ENCODE measurements around the gene BMPR1A.

GRCh38 chr10:86711513-86712316 lies 44.7 kb upstream of the BMPR1A start:
- TF ChIP-seq POLR2A (IDR thresholded peaks at IDR 0.05; ENCODE audit: borderline replicate concordance, extremely low read depth, insufficient read depth, insufficient read length) (no peak), CBX3 (IDR thresholded peaks at IDR 0.05; ENCODE audit: low read depth) (no peak), POLR2AphosphoS5 (IDR thresholded peaks at IDR 0.05; ENCODE audit: low read depth, low read length) (no peak; the same call in 1 of the 2 replicates)
